ENCODE data around the gene DNAH8. TPM values are rescaled to one million over a fixed set of nuclear protein-coding genes. Genes with fewer than 3 reads are reported as not detected.

DNAH8 gene
- total RNA-seq, 2 experiments from 2014 or later: 0.03 TPM; not detected in 1

DNA sequence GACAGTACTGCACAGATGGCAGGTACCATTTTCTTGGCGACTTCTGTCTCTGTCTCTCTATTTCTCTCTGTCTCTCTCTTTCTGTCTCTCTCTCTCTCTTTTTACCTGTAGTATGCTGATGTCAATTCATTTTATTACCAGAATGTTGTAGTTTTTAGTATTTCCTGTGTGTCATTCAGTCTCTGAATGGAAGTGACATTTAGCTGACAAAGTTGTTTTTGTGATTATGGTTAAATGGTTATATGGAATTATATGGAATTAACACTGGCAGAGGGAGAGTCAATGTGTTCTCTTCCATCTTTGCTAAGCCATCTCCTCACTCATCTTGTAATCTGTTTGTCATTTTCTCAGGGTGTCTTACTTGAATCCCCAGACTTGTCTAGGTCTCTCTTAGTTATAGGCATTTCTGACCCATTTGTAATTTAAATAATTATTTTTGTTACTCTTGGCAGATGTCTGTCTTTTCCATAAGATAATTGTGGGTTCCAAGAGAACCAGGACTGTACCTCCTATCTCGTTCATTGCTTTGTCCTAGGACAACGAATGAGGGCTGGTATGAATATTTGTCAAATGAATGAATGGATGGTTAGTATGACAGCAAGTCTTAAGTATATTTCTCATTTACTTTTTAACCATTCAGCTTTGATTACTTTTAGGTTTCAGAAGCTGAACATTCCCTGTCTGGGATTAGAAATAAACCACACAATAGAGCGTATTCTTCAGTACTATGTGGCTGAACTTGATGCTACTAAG lies 64.4 kb downstream of the DNAH8 start:
- Histone ChIP-seq H3K4me3 (ENCODE audit: low read length) (no peak overlapping the region), H3K27ac (ENCODE audit: low read depth in 1 of 2, low read length in 2 of 2) (no peak overlapping the region), H3K9me3 (ENCODE audit: control insufficient read depth in 1 of 2, insufficient read depth in 1 of 2, low read length in 2 of 2) (no peaks in the 10 kb centered on the region), H3K36me3 (ENCODE audit: insufficient read depth, low read length) (no peaks in the 10 kb centered on the region), H3K4me1 (ENCODE audit: insufficient read depth, low read length) (no peaks in the 10 kb centered on the region), H3K27me3 (ENCODE audit: control insufficient read depth in 1 of 2, insufficient read depth in 2 of 2, low read length in 2 of 2) (peaks cover 0 to 9% of the 10 kb centered on the region in 2 experiments)
- no peak overlapping the region for H3K4me3 Mint-ChIP-seq
- H3K9me3 Mint-ChIP-seq: no peaks in the 10 kb centered on the region
- peaks cover 37% of the 10 kb centered on the region for H3K27me3 Mint-ChIP-seq
- CTCF ChIA-PET: no interaction called here
- no peaks in the 10 kb centered on the region for H3K4me1 Mint-ChIP-seq (ENCODE audit: low read depth)
- TF ChIP-seq, protein P1, sequence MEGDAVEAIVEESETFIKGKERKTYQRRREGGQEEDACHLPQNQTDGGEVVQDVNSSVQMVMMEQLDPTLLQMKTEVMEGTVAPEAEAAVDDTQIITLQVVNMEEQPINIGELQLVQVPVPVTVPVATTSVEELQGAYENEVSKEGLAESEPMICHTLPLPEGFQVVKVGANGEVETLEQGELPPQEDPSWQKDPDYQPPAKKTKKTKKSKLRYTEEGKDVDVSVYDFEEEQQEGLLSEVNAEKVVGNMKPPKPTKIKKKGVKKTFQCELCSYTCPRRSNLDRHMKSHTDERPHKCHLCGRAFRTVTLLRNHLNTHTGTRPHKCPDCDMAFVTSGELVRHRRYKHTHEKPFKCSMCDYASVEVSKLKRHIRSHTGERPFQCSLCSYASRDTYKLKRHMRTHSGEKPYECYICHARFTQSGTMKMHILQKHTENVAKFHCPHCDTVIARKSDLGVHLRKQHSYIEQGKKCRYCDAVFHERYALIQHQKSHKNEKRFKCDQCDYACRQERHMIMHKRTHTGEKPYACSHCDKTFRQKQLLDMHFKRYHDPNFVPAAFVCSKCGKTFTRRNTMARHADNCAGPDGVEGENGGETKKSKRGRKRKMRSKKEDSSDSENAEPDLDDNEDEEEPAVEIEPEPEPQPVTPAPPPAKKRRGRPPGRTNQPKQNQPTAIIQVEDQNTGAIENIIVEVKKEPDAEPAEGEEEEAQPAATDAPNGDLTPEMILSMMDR (IDR thresholded peaks at IDR 0.05): no peak
- POLR2A ChIA-PET: no interaction called here
- intact Hi-C loops (cut with DNase I, micrococcal nuclease): no loop called here
- ATAC-seq (ENCODE audit: poor library complexity) (no peak), DNase-seq (no peak)
- H3K27ac Mint-ChIP-seq: no peak overlapping the region
- no peaks in the 10 kb centered on the region for H3K36me3 Mint-ChIP-seq (ENCODE audit: low read depth)

DNA sequence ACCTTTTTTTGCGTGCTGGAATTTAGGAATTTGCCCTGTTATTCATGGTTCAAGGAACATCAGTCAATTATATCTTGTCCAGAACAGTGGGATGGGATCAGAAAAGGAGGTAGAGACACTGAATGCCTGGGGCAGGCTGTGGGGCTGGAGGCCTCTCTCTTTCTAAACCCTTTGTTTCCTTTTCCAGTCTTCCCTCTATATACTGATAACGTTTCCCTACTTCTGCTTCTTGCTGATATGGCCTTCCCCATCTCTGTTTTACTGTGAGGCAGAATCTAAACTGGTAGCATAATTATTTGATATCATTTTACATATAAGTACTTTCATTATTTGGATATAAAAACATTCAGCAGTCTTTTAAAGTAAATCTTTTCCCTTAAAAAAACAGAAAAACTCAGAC lies 67.5 kb downstream of the DNAH8 start:
- no peak for DNase-seq
- POLR2A ChIA-PET: no interaction called here

DNA sequence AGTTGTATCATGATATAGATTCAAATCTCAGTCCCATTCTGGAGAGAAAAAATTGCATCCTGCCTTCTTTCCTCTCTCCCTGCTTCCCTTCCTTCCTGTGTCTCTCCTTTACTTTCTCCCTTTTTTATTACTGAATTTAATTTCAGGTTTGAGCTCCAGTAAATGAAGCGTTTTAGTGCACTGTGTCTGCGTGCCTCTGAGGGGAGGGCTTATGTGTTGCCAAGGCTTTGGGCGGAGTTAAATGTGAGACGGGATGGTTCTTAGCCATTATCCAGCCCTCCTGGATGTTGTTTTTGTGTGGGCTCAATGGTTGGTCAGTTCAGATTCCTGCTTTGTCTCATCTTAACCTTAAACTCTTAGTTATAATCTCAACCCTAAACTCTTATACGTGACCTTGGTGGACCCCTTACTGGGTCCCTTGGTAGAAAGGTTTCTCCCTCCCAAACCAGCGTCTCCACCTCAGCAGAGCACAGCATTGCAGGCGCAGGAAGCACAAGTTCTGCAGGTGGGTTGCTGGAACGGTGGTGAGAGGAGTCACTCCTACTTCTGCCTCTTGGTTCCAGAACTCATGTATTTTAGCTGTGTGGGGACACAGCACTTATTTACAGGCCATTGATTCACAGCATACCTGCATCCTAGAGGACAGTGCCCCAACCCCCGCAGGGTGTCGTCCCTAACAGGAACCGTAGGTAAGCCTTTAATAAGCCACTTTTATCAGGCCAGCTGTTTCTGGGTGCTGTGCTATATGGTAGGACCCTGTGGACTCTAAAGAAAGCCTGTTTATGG lies 68.5 kb downstream of the DNAH8 start:
- Mint-ChIP-seq H3K4me1 (ENCODE audit: low read depth) (no peaks in the 10 kb centered on the region), H3K27me3 (peaks cover 34% of the 10 kb centered on the region), H3K4me3 (no peak overlapping the region), H3K36me3 (ENCODE audit: low read depth) (no peaks in the 10 kb centered on the region), H3K9me3 (no peaks in the 10 kb centered on the region), H3K27ac (no peak overlapping the region)
- ATAC-seq (ENCODE audit: poor library complexity) (no peak), DNase-seq (no peak)
- intact Hi-C loops (cut with DNase I, micrococcal nuclease): no loop called here
- no peaks in the 10 kb centered on the region for H3K9me3 ChIP-seq (ENCODE audit: control insufficient read depth in 1 of 2, insufficient read depth in 1 of 2, low read length in 2 of 2)
- no peaks in the 10 kb centered on the region for H3K4me1 ChIP-seq (ENCODE audit: insufficient read depth, low read length)
- H3K36me3 ChIP-seq (ENCODE audit: insufficient read depth, low read length): no peaks in the 10 kb centered on the region
- H3K27ac ChIP-seq (ENCODE audit: low read depth in 1 of 2, low read length in 2 of 2): no peak overlapping the region
- TF ChIP-seq, protein P1 (IDR thresholded peaks at IDR 0.05): no peak
- peaks cover 0 to 9% of the 10 kb centered on the region in 2 experiments for H3K27me3 ChIP-seq (ENCODE audit: control insufficient read depth in 1 of 2, insufficient read depth in 2 of 2, low read length in 2 of 2)
- ChIA-PET CTCF (no interaction called here), POLR2A (no interaction called here)
- no peak overlapping the region for H3K4me3 ChIP-seq (ENCODE audit: low read length)

More for the DNA sequence above, 67.5 kb downstream of the DNAH8 start:
- H3K9me3 ChIP-seq (ENCODE audit: control insufficient read depth in 1 of 2, insufficient read depth in 1 of 2, low read length in 2 of 2): no peaks in the 10 kb centered on the region
- TF ChIP-seq, protein P1 (IDR thresholded peaks at IDR 0.05): no peak
- intact Hi-C loops (cut with DNase I, micrococcal nuclease): no loop called here
- no peak for ATAC-seq (ENCODE audit: poor library complexity)
- CTCF ChIA-PET: no interaction called here
- H3K27ac ChIP-seq (ENCODE audit: low read depth in 1 of 2, low read length in 2 of 2): no peak overlapping the region
- Mint-ChIP-seq H3K36me3 (ENCODE audit: low read depth) (no peaks in the 10 kb centered on the region), H3K27ac (no peak overlapping the region), H3K4me3 (no peak overlapping the region), H3K4me1 (ENCODE audit: low read depth) (no peaks in the 10 kb centered on the region), H3K9me3 (no peaks in the 10 kb centered on the region), H3K27me3 (peaks cover 34% of the 10 kb centered on the region)
- no peaks in the 10 kb centered on the region for H3K36me3 ChIP-seq (ENCODE audit: insufficient read depth, low read length)
- H3K4me1 ChIP-seq (ENCODE audit: insufficient read depth, low read length): no peaks in the 10 kb centered on the region
- H3K27me3 ChIP-seq (ENCODE audit: control insufficient read depth in 1 of 2, insufficient read depth in 2 of 2, low read length in 2 of 2): peaks cover 0 to 9% of the 10 kb centered on the region in 2 experiments
- no peak overlapping the region for H3K4me3 ChIP-seq (ENCODE audit: low read length)

All from CD4-positive, alpha-beta T cell (primary cell).